Fibroblast of mammary gland (primary cell): Measurements from ENCODE around the gene EIF3A.
A peak's percentile ranks its signal among the peaks of the same experiment; 100 is the strongest.

Experiments used
- DNase-seq: peaks from one replicate; pipeline ENCODE4 v3.0.0-alpha.2; 2010; ENCODE audit warnings: low read depth
- H3K4me3 ChIP-seq: 2 replicates; pipeline ENCODE4 v1.5.1; 2011; ENCODE audit warnings: low read depth, mild to moderate bottlenecking, low read length, moderate library complexity; ENCODE audit not compliant: control insufficient read depth
- TF ChIP-seq, protein P1 (sequence below): conservative IDR thresholded peaks from 2 replicates; pipeline ENCODE4 v1.5.1; 2011; ENCODE audit warnings: low read depth, low read length, inconsistent platforms; ENCODE audit not compliant: control insufficient read depth, insufficient read depth

EIF3A gene

GRCh38 chr10:119023553-119023868 is 57.1 kb downstream of the EIF3A start:
- no peak for DNase-seq
- no peak overlapping the region for H3K4me3 ChIP-seq
- TF ChIP-seq, protein P1, sequence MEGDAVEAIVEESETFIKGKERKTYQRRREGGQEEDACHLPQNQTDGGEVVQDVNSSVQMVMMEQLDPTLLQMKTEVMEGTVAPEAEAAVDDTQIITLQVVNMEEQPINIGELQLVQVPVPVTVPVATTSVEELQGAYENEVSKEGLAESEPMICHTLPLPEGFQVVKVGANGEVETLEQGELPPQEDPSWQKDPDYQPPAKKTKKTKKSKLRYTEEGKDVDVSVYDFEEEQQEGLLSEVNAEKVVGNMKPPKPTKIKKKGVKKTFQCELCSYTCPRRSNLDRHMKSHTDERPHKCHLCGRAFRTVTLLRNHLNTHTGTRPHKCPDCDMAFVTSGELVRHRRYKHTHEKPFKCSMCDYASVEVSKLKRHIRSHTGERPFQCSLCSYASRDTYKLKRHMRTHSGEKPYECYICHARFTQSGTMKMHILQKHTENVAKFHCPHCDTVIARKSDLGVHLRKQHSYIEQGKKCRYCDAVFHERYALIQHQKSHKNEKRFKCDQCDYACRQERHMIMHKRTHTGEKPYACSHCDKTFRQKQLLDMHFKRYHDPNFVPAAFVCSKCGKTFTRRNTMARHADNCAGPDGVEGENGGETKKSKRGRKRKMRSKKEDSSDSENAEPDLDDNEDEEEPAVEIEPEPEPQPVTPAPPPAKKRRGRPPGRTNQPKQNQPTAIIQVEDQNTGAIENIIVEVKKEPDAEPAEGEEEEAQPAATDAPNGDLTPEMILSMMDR: no peak

- H3K4me3 ChIP-seq: no peak overlapping the region
- TF ChIP-seq, protein P1: no peak
- peak; percentile 75 for DNase-seq
These were observed 57.6 kb downstream of the EIF3A start for GRCh38 chr10:119022846-119023552.

DNA sequence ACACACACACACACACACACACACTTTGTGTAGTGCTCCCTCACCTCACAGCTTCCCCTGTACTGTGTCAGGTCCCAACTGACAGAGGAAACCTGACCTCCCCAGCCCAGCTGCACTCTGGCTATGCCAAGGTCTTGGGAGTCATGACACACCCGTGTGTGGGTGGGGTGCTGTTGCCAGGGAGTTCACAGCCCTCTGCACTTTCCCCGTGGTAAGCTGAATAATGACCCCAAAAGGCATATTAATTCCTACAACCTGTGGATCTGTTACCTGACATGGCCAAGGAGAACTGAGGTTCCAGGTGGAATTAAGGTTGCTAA is 60.0 kb downstream of the EIF3A start:
- DNase-seq: peak; percentile 79
- TF ChIP-seq, protein P1: no peak
- H3K4me3 ChIP-seq: no peak overlapping the region

- TF ChIP-seq, protein P1: no peak
- DNase-seq: no peak
- H3K4me3 ChIP-seq: no peak overlapping the region
These were observed 73.4 kb downstream of the EIF3A start for GRCh38 chr10:119007211-119007574.

GRCh38 chr10:119006451-119007210 is 74.0 kb downstream of the EIF3A start:
- H3K4me3 ChIP-seq: no peak overlapping the region
- DNase-seq: peak; percentile 99
- TF ChIP-seq, protein P1: peak; percentile 22

DNA sequence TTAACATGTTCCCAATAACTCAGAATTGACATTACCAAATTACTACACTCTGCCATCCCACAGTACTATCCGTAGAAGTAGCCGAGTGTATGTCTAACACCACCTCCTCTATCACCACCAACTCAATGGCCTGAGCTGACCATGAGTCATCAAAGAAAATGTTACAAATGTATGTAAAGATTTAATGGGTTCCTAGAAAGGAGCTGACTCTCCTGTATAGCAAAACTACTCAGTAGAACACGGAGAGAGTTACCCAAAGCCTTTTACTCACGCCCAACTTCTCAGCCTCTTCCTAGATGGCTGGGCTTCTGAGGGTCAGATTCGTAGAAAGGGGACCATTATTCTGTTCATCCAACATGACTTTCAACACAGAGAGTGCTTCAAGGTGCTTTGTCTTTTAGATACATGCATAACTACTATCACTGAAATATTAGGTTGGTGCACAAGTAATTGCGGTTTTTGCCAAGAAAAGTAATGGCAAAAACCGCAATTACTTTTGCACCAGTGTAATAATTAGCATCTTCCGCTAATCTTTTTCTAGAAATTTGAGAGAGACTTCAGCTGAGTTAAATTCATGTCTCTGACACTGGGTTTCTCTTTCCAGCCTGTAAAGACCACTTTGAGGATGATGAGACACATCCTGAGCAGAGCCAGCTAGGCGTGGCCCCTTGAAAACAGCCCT is 75.1 kb downstream of the EIF3A start:
- TF ChIP-seq, protein P1: no peak
- peak; percentile 62 for DNase-seq
- H3K4me3 ChIP-seq: no peak overlapping the region
